HEK293 (cell line): ENCODE results near the gene ONECUT1.

Experiments
- BCL11A ChIP-seq: fragments of 450-650 bp; formaldehyde crosslinking; IDR thresholded peaks from 2 replicates; pipeline ENCODE4 v1.5.1; 2016; ENCODE audit warnings: low read depth, missing biosample characterization, missing genetic modification characterization
- CTCF ChIP-seq: fragments of 450-650 bp; formaldehyde crosslinking; IDR thresholded peaks from 2 replicates; pipeline ENCODE4 v1.5.1; 2016; ENCODE audit warnings: missing biosample characterization, missing genetic modification characterization
- INSM2 ChIP-seq: fragments of 450-650 bp; formaldehyde crosslinking; IDR thresholded peaks from 2 replicates; pipeline ENCODE4 v1.5.1; 2016; ENCODE audit warnings: missing biosample characterization, missing genetic modification characterization
- ZNF10 ChIP-seq: fragments of 450-650 bp; formaldehyde crosslinking; IDR thresholded peaks from 2 replicates; pipeline ENCODE4 v1.5.1; 2017; ENCODE audit warnings: missing biosample characterization, missing genetic modification characterization
- ZNF140 ChIP-seq: fragments of 450-650 bp; formaldehyde crosslinking; IDR thresholded peaks from 2 replicates; pipeline ENCODE4 v1.5.1; 2016; ENCODE audit warnings: missing biosample characterization, missing genetic modification characterization
- ZNF280D ChIP-seq: fragments of 450-650 bp; formaldehyde crosslinking; IDR thresholded peaks from 2 replicates; pipeline ENCODE4 v1.5.1; 2016; ENCODE audit warnings: missing biosample characterization, missing genetic modification characterization
- ZNF571 ChIP-seq: fragments of 450-650 bp; formaldehyde crosslinking; IDR thresholded peaks from 2 replicates; pipeline ENCODE4 v1.5.0; 2017; ENCODE audit warnings: missing biosample characterization, missing genetic modification characterization
- ZNF785 ChIP-seq: fragments of 450-650 bp; formaldehyde crosslinking; IDR thresholded peaks from 2 replicates; pipeline ENCODE4 v1.5.1; 2016; ENCODE audit warnings: missing biosample characterization, missing genetic modification characterization

- TF ChIP-seq CTCF (no peak), ZNF10 (tag by site-specific recombination) (no peak), ZNF785 (no peak), ZNF140 (tag by site-specific recombination) (no peak), ZNF280D (tag by site-specific recombination) (no peak), INSM2 (tag by site-specific recombination) (no peak), BCL11A (no peak), ZNF571 (tag by site-specific recombination) (no peak)
Observed at GRCh38 chr15:52746162-52746757, 43.9 kb downstream of the ONECUT1 start.
